Stimulated activated CD4-positive, alpha-beta T cell treated with anti-CD3 and anti-CD28 coated beads, Interleukin-15, amount 100 ng/mL, for 48 hours (primary cell): Measurements from ENCODE around the gene DENND2D.

Experiments used
- DNase-seq, 2 donors: peaks; one replicate each; pipeline ENCODE4 v3.0.0-alpha.2; 2020; ENCODE audit warnings: low read depth in 2 of 2

The DENND2D gene

GRCh38 chr1:111179968-111180533 lies 20.4 kb downstream of the DENND2D start:
- no peak for DNase-seq

GRCh38 chr1:111176678-111177077 lies 23.8 kb downstream of the DENND2D start:
- no peak for DNase-seq

GRCh38 chr1:111175349-111175748 lies 25.1 kb downstream of the DENND2D start:
- no peak for DNase-seq

GRCh38 chr1:111174070-111174469 lies 26.4 kb downstream of the DENND2D start:
- DNase-seq: no peak

- DNase-seq: no peak
Measured at GRCh38 chr1:111172463-111172862, 28.0 kb downstream of the DENND2D start.

- DNase-seq: no peak
Measured at GRCh38 chr1:111164151-111164550, 36.3 kb downstream of the DENND2D start.

- DNase-seq: no peak
Measured at GRCh38 chr1:111163363-111163762, 37.1 kb downstream of the DENND2D start.

GRCh38 chr1:111162488-111162880 lies 38.0 kb downstream of the DENND2D start:
- no peak for DNase-seq

GRCh38 chr1:111161843-111162487 lies 38.5 kb downstream of the DENND2D start:
- no peak for DNase-seq

GRCh38 chr1:111157431-111157830 lies 43.0 kb downstream of the DENND2D start:
- no peak for DNase-seq

- DNase-seq: no peak
Measured at GRCh38 chr1:111154021-111154999, 46.1 kb downstream of the DENND2D start.

- no peak for DNase-seq
Measured at GRCh38 chr1:111151838-111152237, 48.6 kb downstream of the DENND2D start.

- no peak for DNase-seq
Measured at GRCh38 chr1:111148376-111148881, 52.0 kb downstream of the DENND2D start.

GRCh38 chr1:111147948-111148347 lies 52.5 kb downstream of the DENND2D start:
- no peak for DNase-seq

GRCh38 chr1:111145963-111146768 lies 54.3 kb downstream of the DENND2D start:
- no peak for DNase-seq

GRCh38 chr1:111145542-111145941 lies 54.9 kb downstream of the DENND2D start:
- no peak for DNase-seq

- no peak for DNase-seq
Measured at GRCh38 chr1:111142356-111142975, 58.0 kb downstream of the DENND2D start.

GRCh38 chr1:111141245-111142220 lies 58.9 kb downstream of the DENND2D start:
- no peak for DNase-seq

GRCh38 chr1:111140680-111140967 lies 59.8 kb downstream of the DENND2D start:
- no peak for DNase-seq
